ENCODE data around the gene CERK.

Gene CERK

DNA sequence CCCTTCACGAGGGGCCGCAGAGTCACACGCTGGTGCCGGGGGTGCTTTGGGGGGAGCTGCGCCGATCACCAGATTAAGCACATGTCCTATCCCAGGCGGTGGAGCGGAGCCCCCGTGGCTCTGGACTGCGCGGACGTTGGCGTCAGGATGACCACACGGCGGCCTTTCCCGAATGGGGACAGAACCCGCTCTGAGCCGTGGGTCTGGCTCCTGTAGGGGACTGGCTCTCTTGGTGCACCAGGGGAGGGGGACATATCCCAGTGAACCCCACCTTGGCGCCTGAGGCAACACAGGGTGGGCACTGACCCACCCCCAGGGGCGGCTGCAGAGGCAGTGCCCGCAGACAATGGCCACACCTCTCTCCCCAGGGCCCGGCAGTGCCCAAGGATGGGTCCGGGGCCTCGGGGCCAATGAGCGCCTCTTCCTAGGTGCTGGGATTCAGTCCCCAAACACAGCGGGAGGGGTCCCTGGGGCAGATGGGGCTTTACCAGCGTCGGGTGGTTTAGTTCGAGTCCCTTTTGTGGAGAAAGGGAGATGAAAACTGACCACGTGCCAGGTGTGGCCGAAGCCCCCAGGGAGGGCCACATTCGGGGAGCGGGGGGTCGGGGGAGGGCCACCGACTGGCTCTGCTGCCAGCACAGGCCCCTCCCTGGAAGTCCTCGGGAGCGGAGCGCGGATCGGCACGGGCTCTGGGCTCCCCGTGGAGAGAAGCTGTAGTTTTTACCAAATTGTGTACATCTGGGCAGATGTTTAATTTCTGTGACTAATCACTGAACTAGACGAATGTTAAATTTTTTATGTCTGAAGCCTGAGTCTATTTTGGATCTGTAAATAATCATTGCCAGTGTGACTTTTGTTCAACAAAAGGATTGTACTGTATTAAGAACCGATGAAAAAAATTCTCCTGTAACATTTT is 59.0 kb downstream of the CERK start:
- TF ChIP-seq, protein P1, sequence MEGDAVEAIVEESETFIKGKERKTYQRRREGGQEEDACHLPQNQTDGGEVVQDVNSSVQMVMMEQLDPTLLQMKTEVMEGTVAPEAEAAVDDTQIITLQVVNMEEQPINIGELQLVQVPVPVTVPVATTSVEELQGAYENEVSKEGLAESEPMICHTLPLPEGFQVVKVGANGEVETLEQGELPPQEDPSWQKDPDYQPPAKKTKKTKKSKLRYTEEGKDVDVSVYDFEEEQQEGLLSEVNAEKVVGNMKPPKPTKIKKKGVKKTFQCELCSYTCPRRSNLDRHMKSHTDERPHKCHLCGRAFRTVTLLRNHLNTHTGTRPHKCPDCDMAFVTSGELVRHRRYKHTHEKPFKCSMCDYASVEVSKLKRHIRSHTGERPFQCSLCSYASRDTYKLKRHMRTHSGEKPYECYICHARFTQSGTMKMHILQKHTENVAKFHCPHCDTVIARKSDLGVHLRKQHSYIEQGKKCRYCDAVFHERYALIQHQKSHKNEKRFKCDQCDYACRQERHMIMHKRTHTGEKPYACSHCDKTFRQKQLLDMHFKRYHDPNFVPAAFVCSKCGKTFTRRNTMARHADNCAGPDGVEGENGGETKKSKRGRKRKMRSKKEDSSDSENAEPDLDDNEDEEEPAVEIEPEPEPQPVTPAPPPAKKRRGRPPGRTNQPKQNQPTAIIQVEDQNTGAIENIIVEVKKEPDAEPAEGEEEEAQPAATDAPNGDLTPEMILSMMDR (IDR thresholded peaks at IDR 0.05; ENCODE audit: extremely low read depth, missing control alignments): no peak
- DNase-seq (ENCODE audit: low spot score): no peak

DNA sequence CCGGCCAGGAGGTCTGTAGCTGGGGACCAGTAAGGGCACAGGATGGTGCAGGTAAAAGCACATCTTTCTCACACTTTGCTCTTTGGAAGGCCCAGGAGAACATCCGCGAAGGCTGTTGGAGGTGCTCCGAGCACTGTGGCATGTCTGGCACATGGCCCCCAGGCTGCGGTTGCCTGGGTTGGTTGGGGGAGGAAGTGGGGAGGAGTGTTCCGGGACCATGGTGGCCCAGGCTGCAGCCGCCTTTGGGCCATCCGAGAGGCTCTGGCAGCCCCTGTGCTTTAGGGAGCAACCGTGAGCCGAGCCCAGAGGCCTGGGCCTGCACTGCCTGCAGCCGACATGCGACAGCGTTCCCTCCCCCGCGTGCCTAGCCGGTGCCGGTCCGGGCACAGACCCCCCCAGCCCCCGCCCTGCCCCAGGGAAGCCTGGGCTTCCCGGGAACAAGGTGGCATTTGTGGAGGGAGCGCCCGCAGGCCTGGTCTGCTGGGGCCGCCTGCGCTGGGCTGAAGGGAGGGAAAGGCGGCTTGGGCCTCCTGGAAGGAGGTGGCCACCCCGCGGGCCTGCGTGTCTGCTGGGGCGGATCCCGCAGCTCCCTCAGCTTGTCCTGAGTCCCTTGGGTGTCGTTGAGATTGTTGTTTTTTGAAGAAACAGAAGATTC is 59.9 kb downstream of the CERK start:
- no peak for DNase-seq (ENCODE audit: low spot score)
- TF ChIP-seq, protein P1 (IDR thresholded peaks at IDR 0.05; ENCODE audit: extremely low read depth, missing control alignments): no peak

DNA sequence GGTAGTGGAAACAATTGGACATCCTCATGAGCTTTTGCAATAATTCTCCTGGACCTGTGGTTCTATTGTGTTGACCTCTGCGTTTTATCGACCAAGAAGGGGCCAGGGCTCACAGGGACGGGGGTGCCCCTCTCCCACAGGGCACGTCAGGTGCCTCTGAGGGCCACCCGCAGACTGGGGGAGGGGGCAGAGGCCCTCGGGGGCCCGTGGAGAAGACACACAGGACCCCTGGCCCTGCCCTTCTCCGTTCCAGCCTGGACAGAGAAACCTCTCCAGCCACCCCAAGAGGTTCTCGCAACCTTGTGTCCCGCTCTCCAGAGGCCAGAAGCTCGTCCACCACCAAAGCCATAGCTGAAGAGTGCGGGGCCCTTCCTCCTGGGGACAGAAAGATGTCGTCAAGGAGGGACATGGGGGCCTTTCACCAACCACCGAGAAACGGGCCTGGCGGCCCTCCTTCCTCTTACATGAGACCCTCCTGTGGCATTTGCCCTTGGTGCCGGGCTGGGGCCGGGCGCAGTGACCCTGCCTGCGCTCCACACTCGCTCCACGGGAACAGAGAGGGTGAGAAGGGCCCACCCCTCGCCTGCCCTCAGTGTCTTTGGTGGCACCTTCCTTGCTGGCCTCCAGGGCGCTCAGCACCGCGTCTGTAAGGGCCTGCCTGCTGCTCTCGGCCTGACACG is 60.6 kb downstream of the CERK start:
- TF ChIP-seq, protein P1 (IDR thresholded peaks at IDR 0.05; ENCODE audit: extremely low read depth, missing control alignments): no peak
- no peak for DNase-seq (ENCODE audit: low spot score)

DNA sequence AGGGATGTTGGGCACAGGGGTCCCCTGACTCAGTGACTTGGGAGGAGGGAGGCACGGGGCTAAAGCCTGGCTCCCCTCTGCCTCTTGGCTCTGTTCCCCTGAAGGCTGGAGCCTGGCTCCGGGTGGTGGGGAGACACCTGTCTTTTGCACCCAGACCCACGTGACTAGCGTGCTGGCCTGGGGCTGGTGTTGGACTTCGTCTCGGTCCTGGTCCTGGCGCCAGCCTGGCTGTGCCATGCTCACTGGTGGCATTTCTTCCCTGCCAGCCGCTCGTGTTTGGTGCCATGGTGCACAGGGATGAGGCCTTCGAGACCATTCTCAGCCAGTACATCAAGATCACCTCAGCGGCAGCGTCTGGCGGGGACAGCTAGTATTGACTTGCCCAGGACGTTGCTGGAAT is 61.2 kb downstream of the CERK start:
- TF ChIP-seq, protein P1 (IDR thresholded peaks at IDR 0.05; ENCODE audit: extremely low read depth, missing control alignments): no peak
- DNase-seq (ENCODE audit: low spot score): no peak

DNA sequence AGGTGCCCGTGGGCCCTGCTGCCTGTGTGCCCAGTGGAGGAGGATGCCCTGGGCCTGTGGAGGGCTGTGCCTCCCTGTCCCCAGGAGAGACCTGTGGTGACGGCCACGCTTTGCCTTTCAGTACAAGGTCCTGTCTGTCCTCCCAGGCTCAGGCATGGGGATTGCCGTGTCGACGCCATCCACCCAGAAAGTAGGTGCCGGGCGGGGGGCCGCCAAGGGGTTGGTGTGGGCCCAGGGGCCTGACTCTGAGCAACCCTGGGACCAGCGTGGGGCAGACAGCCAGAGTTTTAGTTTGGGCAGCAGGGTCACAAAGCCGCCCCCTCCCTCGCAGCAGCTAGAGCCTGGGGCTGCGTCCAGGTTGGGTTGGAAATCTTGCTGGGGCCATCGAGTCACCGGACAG is 61.6 kb downstream of the CERK start:
- TF ChIP-seq, protein P1 (IDR thresholded peaks at IDR 0.05; ENCODE audit: extremely low read depth, missing control alignments): no peak
- no peak for DNase-seq (ENCODE audit: low spot score)

DNA sequence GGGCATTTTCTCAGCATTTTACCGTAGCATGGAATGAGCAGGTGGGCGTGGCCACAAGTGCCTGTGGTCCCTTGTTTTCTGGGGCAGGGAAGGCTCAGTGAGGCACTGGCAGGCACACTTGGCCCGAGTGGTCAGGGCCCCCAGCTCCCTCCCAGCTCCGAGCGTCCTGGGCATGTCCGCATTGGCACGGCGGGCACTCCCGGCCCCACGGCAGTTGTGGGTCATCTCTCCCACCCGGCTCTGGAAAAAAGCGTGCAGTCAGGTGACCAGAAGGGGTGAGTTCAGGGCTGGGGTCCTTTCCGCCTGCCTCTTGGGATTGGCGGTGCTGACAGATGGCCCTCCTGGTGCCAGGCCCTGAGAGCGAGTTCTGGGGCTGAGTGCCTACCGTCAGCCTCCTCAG is 62.1 kb downstream of the CERK start:
- TF ChIP-seq, protein P1 (IDR thresholded peaks at IDR 0.05; ENCODE audit: extremely low read depth, missing control alignments): no peak

DNA sequence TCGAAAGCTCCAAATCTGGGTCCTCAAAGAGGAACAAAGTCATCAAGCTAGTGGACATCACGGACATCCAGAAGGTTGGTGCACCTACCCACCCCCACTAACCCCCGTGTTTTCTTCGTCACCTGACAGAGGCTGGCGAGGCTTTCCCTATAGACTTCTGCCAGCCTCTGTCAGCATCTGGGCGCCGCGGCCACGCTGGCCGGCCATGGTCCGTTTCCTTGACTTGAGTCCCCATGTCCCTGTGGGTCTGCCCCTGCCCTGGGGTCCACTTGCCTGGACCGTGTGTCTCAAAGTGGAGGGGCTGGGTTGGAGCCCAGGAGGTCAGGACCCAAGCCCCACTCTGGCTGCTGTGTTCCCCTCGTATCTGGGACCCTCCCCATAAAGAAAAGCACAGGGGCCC is 62.6 kb downstream of the CERK start:
- TF ChIP-seq, protein P1 (IDR thresholded peaks at IDR 0.05; ENCODE audit: extremely low read depth, missing control alignments): no peak
- no peak for DNase-seq (ENCODE audit: low spot score)

More for the DNA sequence above, 62.1 kb downstream of the CERK start:
- no peak for DNase-seq (ENCODE audit: low spot score)

All from GM20000 (cell line).